Spleen (tissue), 7 donors: Measurements from ENCODE around the gene EPM2A.

Experiments used
- CTCF ChIP-seq, 11 experiments: fragments of 200-600 bp in 7 of 11; fragments of 450-650 bp in 4 of 11; sonication (generic) in 4 of 11; IDR thresholded peaks in 8 of 11; conservative IDR thresholded peaks in 3 of 11; 1 replicate in 7 of 11; 2 replicates in 4 of 11; pipeline versions ENCODE4 v1.4.0 to v1.8.0; 2016 to 2021; ENCODE audit warnings: antibody characterized with exemption in 11 of 11, inconsistent platforms in 4 of 11, mild to moderate bottlenecking in 1 of 11
- POLR2AphosphoS5 ChIP-seq, 3 donors: sonication (generic); formaldehyde crosslinking; IDR thresholded peaks; one replicate each; pipeline ENCODE4 v1.5.1; 2017; ENCODE audit warnings: antibody characterized with exemption in 3 of 3
- donor health status: DM: no; HTN: no; CAD: no; lungs with moderate emphysema.
- donor health status: DM: no; HTN: no; CAD: no.
- donor health status: DM: no; HTN: no; CAD: no.

GRCh38 chr6:145583753-145584152 lies 151.6 kb downstream of the EPM2A start:
- TF ChIP-seq CTCF (IDR thresholded peaks at IDR 0.05 in 8 of 11, conservative IDR thresholded peaks at IDR 0.05 in 3 of 11) (no peak), POLR2AphosphoS5 (IDR thresholded peaks at IDR 0.05) (no peak)
